GM12874 (cell line): ENCODE data around the gene ARAP2.

ENCODE experiments used
- TF ChIP-seq, protein P1 (sequence below): IDR thresholded peaks from 2 replicates; pipeline ENCODE4 v1.5.1; 2011; ENCODE audit warnings: low read depth, mild to moderate bottlenecking, control low read depth, low read length, moderate library complexity; ENCODE audit not compliant: insufficient read depth

ARAP2 gene

DNA sequence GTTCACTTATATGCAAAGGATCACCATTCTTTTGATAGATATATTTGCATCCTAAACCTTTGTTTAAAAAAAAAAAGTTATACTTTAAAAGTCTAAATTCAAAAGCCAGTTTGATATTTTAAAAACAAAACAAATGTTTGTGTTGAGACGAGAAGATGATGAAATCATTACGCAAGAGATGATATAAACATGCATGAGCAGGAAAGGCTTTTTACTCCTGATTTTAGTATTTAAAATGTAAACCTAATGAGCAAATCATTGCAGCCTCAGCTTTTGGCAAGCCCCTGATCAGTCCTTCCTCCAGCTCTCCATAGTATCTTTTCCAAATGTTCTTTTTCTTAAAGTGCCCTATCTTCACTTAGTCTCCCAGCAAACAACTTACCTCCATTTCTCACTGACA lies 115.6 kb downstream of the ARAP2 start:
- TF ChIP-seq, protein P1, sequence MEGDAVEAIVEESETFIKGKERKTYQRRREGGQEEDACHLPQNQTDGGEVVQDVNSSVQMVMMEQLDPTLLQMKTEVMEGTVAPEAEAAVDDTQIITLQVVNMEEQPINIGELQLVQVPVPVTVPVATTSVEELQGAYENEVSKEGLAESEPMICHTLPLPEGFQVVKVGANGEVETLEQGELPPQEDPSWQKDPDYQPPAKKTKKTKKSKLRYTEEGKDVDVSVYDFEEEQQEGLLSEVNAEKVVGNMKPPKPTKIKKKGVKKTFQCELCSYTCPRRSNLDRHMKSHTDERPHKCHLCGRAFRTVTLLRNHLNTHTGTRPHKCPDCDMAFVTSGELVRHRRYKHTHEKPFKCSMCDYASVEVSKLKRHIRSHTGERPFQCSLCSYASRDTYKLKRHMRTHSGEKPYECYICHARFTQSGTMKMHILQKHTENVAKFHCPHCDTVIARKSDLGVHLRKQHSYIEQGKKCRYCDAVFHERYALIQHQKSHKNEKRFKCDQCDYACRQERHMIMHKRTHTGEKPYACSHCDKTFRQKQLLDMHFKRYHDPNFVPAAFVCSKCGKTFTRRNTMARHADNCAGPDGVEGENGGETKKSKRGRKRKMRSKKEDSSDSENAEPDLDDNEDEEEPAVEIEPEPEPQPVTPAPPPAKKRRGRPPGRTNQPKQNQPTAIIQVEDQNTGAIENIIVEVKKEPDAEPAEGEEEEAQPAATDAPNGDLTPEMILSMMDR, result no peak

- TF ChIP-seq, protein P1, result no peak
Observed at GRCh38 chr4:36123906-36124305, 120.4 kb downstream of the ARAP2 start.

DNA sequence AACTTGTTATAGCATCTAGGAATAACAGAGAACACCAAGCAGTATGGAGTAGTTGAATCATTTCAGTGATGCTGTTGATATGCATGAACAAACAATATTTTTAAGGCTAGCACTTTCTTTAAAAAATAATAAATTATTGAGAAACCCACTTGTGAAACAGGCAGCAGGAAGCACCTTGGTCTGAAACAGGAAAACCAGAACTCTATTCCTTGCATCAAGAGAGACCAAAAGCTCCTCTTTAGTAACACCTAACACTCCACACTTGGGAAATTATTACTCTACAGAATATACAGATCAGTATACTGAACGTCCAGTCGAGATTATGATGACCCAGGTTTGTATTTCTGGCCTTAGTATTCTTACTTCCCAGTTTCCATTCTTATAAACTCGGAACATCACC lies 129.0 kb downstream of the ARAP2 start:
- TF ChIP-seq, protein P1, result no peak

- TF ChIP-seq, protein P1, result no peak
Observed at GRCh38 chr4:36111172-36111571, 133.1 kb downstream of the ARAP2 start.

DNA sequence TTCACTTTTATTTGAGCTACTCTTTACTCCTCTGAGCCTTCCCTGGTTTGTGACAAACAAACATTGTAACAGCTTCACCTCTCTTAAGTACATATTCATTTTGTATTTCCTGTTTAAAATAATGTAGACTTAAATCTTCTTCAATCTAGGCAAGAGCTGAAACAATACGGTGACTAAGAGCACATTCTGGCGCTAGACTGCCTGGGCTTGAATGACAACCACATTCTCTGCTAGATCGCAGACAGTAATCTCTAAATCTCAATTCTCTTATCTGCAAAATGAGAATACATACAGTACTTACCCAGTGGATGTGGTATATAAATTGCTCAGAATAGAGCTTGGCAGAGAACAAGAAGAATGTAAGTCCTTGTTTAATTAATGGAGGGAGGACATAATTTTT lies 144.8 kb downstream of the ARAP2 start:
- TF ChIP-seq, protein P1, result no peak

DNA sequence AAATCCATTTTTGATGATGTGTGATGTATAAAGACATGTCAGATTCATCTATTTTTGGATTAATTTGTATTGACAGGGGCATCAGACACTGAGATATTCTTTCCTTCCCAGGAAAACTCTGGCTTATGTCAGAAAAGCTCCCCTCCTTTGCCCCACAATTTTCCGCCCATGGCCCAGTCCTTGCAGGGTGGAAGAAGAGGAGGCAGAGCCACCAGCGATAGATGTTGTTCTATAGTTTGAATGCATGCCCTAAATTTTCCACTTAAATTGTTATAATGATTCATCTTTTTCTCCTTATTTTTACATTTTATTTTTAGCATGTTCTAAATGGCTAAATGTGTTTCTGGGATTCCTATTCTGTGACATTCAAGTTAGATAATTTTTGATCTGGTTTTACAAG lies 149.3 kb downstream of the ARAP2 start:
- TF ChIP-seq, protein P1, result no peak

- TF ChIP-seq, protein P1, result no peak
Observed at GRCh38 chr4:36091997-36092396, 152.3 kb downstream of the ARAP2 start.

DNA sequence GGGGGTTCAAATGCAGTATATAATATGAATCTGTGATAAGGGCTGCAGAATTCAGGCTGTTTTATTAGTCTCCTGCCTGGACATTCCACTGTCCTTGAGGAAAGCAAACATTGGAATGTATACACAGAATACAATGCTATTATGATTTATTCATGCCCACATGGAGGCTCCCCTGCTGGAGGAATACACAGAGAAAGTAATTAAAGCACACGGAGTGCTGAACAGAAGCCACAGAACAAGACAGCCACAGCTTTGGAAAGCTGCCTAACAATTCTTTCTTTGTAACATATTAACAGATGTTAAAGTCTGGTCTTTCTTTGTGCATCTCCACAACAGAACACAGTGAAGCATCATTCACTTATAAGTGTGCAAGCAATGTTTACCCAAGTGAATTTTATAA lies 155.8 kb downstream of the ARAP2 start:
- TF ChIP-seq, protein P1, result no peak
